IPS DF 19.7 (cell line): ENCODE results near the gene IFTAP.
"Not testable (repeated sequence)": the region's sequence is repeated elsewhere in the genome, so short reads cannot be mapped to it uniquely, and the experiment has no call there.

Source experiments
- DNase-seq: peaks from one replicate; pipeline ENCODE4 v3.0.0-alpha.2; 2013; ENCODE audit warnings: low read depth, low spot score

Gene IFTAP

DNA sequence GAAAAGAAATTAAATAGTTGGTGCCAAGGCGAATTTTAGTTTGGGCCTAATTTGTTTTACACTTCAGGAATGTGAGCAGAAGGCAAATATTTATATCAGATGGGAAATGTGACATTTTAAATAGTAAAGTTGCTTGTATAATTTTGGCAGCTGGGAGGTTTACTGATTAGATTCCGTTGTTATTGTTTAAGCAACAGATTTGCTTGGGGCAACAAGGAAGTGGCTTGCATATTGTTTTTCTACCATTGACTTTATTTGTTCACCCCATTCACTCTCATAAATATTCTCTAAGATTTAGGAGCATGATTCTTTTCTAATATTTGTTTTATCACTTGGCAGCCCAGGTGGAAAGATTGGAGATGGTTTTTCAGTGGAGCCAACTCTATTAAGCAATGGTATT lies 44.3 kb downstream of the IFTAP start:
- no peak for DNase-seq

- no peak for DNase-seq
Observed at GRCh38 chr11:36657610-36658267, 63.4 kb downstream of the IFTAP start.

DNA sequence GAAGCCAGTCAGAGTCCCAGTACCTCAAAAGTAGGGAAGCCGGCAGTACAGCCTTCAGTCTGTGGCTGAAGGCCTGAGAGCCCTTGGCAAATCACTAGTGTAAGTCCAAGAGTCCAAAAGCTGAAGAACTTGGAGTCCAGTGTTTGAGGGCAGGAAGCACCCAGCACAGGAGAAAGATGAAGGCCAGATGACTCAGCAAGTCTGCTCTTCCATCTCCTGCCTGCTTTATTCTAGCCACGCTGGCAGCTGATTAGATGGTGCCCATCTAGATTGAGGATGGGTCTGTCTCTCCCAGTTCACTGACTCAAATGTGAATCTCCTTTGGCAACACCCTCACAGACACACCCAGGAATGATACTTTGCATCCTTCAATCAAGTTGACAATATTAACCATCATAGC lies 67.1 kb downstream of the IFTAP start:
- DNase-seq: not testable (repeated sequence)

DNA sequence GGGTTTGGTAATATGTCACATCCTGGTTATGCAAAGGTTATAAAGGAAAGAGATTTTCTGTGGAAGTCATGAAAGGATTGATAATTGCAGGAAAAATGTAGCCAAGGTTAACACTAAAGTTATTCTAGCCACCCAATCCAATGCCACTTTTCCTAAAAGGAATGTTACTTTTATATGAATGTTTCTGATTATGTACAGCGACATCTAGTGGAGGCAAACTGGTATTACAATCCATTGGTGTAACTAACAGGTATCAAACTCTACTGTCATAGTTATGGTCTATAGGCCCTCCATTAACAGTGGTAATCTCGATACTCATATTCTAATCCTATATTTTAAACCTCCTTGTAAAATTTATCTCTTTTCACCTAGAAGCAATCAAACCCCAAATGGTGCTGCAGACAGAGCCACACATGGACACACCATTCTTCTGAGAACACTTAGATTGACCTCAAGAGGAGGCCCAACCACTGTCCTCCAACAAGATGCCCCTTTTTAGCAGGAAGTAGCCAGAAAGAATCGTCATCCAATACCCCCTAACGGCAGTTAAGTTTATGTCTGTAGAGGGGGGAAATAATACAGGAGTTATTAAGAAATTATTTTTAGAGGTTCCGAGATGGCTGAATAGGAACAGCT lies 78.6 kb downstream of the IFTAP start:
- peak; percentile 3 for DNase-seq

GRCh38 chr11:36679547-36679946 lies 85.2 kb downstream of the IFTAP start:
- not testable (repeated sequence) for DNase-seq

- DNase-seq: no peak
Observed at GRCh38 chr11:36683818-36684217, 89.5 kb downstream of the IFTAP start.

- no peak for DNase-seq
Observed at GRCh38 chr11:36684840-36685801, 90.8 kb downstream of the IFTAP start.

DNA sequence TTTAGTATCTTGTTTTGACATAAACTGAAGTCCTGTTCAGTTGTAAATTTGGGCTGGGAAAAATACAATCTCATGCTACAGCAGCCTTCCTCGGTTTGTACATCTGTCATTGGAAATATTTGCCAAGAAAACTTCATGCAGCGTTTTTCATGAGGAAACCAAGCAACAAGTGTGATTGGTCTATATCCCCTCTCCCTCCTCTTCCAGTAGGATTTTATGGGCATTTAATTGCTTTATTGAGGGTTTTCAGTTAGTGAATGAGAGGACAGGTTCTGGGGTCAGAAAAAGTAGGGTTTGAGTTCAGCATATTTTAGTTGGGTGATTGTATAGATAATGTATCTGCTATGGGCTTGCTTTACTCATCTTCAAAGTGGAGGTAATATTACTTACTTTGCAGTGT lies 93.8 kb downstream of the IFTAP start:
- no peak for DNase-seq

DNA sequence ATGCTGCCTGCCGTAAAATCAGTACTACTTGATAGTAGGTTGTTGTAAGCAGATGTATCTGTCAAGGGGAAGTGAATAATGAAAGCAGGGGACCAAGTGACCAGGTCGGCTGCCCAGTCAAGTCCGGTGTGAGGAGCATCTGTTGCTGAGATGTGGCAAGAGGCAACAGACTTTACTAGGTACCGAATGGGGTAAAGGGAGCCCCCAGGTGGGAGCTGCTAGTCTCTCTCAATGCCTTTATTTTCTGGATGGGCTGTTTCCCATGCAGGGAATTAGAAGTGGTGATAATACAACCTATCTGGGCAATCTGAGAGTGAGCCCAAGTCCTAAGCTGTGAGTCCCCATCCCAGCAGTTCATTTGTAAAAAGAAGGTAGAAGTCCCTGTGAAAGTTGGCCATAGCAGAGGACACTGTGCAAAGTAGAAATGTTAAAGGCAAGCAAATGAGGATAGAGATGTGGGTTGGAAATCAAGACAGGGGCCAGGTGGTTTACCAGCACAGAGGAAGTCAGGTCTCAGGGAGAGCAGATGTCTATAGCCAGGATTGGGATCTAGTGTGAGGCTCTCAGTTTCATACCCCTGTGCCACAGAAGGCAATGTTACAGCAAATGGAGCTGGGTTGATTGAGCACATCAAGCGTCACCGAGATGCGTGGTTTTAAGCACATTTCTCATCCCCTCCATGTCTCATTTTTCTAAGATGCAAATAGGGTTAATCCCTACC lies 94.4 kb downstream of the IFTAP start:
- no peak for DNase-seq

- no peak for DNase-seq
Observed at GRCh38 chr11:36689442-36689841, 95.1 kb downstream of the IFTAP start.

DNA sequence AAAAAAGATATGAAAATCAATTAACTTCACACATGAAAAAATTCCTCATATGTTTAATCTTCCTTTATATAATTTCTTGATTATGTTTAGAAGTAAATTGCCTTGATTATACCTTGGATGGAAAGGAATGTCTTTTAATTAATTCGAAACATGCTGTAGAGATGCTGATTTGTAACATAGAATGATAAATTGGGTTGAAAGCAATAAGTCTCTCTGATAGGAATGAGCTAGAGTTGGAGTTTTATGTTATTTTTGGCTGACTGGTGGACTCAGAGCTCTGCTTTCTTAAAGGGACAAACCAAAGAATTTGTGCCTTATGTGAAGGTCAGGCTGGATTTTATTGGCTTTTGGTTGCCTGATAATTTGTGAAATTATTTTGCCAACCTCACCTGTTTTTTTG lies 98.4 kb downstream of the IFTAP start:
- DNase-seq: no peak

GRCh38 chr11:36693139-36693843 lies 99.0 kb downstream of the IFTAP start:
- DNase-seq: no peak

- no peak for DNase-seq
Observed at GRCh38 chr11:36695111-36695510, 100.8 kb downstream of the IFTAP start.

DNA sequence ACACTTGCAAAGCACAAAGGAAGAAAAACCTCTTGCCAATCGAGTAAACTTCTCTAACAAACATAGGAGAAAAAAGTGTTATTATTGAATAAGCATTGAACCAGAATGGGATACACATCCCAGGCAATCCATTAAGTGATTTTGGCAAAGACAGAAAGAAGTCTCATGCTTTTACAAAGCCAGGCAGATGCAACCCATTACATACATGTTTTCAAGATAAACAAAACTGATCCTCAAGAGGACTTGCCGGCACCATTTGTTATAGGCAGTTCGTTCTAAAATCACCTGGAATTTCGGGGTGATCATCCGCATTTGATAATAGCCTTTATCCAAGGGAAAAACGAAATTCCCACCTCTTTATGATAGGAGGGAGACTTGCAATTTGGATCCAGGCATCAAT lies 101.3 kb downstream of the IFTAP start:
- DNase-seq: no peak

DNA sequence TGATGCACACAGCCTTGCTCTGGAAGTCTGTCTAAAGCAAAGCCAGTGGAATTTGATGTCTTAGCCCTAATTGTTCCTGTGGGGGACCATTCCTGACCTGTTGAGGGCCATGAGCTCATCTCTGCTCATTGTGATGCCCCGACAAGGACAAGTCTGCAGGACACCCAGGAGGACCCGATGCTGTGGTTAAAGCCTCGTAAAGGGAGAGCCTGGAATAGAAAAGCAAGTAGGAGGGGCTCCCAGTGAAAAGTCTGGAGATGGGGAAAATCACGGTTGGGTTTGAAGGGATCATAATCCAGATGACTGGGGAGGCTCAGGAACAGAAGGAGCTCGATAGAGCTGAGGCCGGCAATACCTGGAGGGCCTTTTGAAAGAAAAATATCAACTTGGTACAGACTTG lies 102.2 kb downstream of the IFTAP start:
- DNase-seq: no peak

DNA sequence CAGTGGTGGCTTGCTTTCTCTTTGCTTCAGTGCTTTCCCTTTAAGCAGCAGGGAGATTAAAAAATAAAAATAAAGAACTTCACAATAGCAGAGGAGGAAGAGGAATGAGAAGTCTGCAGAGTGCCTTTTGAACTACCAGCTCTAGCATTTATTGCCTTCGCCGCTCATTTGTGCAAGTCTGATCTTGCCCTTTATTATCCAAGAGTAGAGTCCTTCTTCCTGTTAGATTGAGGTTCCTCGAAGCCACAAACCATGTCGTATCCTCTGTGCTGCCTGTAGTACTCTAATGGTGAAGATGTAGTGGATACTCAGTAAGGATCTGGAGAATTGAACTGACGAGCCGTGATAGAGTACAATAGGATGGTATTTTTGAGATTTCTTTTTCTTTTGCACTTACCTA lies 105.0 kb downstream of the IFTAP start:
- no peak for DNase-seq

GRCh38 chr11:36700246-36700645 lies 105.9 kb downstream of the IFTAP start:
- no peak for DNase-seq

GRCh38 chr11:36702330-36703054 lies 108.2 kb downstream of the IFTAP start:
- DNase-seq: peak; percentile 35

DNA sequence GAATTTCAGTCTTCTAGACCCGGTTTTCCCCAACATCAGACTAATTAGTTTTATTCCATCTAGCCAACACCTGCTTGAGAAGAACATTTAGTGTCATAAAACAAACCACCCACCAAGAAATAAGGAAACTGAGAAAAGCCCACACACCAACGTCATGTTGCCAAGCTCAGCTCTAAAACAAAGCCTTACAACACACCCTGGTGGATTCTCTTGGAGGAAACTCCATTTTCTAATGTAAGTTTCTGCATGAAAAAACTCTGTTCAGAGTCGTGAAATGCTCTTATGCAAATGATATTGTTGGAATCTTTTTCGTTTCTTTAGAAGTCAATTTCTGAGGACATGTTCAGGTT lies 108.7 kb downstream of the IFTAP start:
- DNase-seq: no peak
